Astrocyte (in vitro differentiated cells and primary cell): ENCODE results near the gene MMP14. TPM values are rescaled to one million over a fixed set of nuclear protein-coding genes. Genes with fewer than 3 reads are reported as not detected.
"Not testable (repeated sequence)": the region's sequence is repeated elsewhere in the genome, so short reads cannot be mapped to it uniquely, and the experiment has no call there.

ENCODE experiments used
- DNase-seq: peaks from one replicate; pipeline ENCODE4 v3.0.0-alpha.2; 2010; ENCODE audit warnings: low read depth
- FAIRE-seq: peaks from 2 replicates; lab custom pipeline; 2011; peaks lifted over from hg19 to GRCh38; lab: Jason Lieb, UNC
- H2AFZ ChIP-seq: 2 replicates; pipeline ENCODE4 v1.6.0; 2012; ENCODE audit warnings: low read depth, low read length, inconsistent platforms
- H3K27ac ChIP-seq: 2 replicates; pipeline ENCODE4 v1.5.1; 2011; ENCODE audit warnings: low read depth, low read length, inconsistent platforms
- H3K27me3 ChIP-seq: 2 replicates; pipeline ENCODE4 v1.6.0; 2011; ENCODE audit warnings: low read length, inconsistent platforms; ENCODE audit not compliant: insufficient read depth
- H3K36me3 ChIP-seq: 2 replicates; pipeline ENCODE4 v1.5.1; 2011; ENCODE audit warnings: low read length, inconsistent platforms; ENCODE audit not compliant: insufficient read depth
- H3K4me1 ChIP-seq: 2 replicates; pipeline ENCODE4 v1.5.1; 2011; ENCODE audit warnings: low read length, inconsistent platforms; ENCODE audit not compliant: insufficient read depth
- H3K4me2 ChIP-seq: 2 replicates; pipeline ENCODE4 v1.6.0; 2012; ENCODE audit warnings: low read length, inconsistent platforms
- H3K4me3 ChIP-seq: 2 replicates; pipeline ENCODE4 v1.5.1; 2011; ENCODE audit warnings: low read depth, mild to moderate bottlenecking, low read length, inconsistent platforms; ENCODE audit not compliant: insufficient read depth
- H3K79me2 ChIP-seq: 2 replicates; pipeline ENCODE4 v1.6.0; 2012; ENCODE audit warnings: mild to moderate bottlenecking, low read length, inconsistent platforms; ENCODE audit not compliant: insufficient read depth
- H3K9ac ChIP-seq: 2 replicates; pipeline ENCODE4 v1.6.0; 2012; ENCODE audit warnings: mild to moderate bottlenecking, low read length, inconsistent platforms
- H3K9me3 ChIP-seq: 2 replicates; pipeline ENCODE4 v1.5.1; 2012; ENCODE audit warnings: low read depth, mild to moderate bottlenecking, low read length, inconsistent platforms; ENCODE audit not compliant: insufficient read depth
- H4K20me1 ChIP-seq: 2 replicates; pipeline ENCODE4 v1.6.0; 2012; ENCODE audit warnings: low read length, inconsistent platforms; ENCODE audit not compliant: insufficient read depth
- H3K27ac Mint-ChIP-seq: one replicate; pipeline ENCODE4 v1.8.0; 2021; ENCODE audit warnings: mild to moderate bottlenecking, mixed read lengths; ENCODE audit not compliant: unreplicated experiment
- H3K27me3 Mint-ChIP-seq: one replicate; pipeline ENCODE4 v1.8.0; 2021; ENCODE audit warnings: low read depth, mixed read lengths; ENCODE audit not compliant: unreplicated experiment
- H3K36me3 Mint-ChIP-seq: one replicate; pipeline ENCODE4 v1.8.0; 2021; ENCODE audit warnings: low read depth, mixed read lengths; ENCODE audit not compliant: unreplicated experiment
- H3K4me1 Mint-ChIP-seq: one replicate; pipeline ENCODE4 v1.8.0; 2021; ENCODE audit warnings: low read depth, mixed read lengths; ENCODE audit not compliant: unreplicated experiment
- H3K4me3 Mint-ChIP-seq: one replicate; pipeline ENCODE4 v1.8.0; 2021; ENCODE audit warnings: mild to moderate bottlenecking, moderate library complexity, mixed read lengths; ENCODE audit not compliant: unreplicated experiment
- H3K9me3 Mint-ChIP-seq: one replicate; pipeline ENCODE4 v1.8.0; 2021; ENCODE audit warnings: mild to moderate bottlenecking, mixed read lengths; ENCODE audit not compliant: unreplicated experiment
- CTCF ChIP-seq: IDR thresholded peaks from 2 replicates; pipeline ENCODE4 v1.5.1; 2011; ENCODE audit warnings: low read depth, mild to moderate bottlenecking, inconsistent platforms, low read length, moderate library complexity; ENCODE audit not compliant: insufficient read depth
- EZH2 ChIP-seq: IDR thresholded peaks from 2 replicates; pipeline ENCODE4 v1.6.1; 2012; ENCODE audit warnings: mild to moderate bottlenecking, low read length, inconsistent platforms; ENCODE audit not compliant: insufficient read depth
- total RNA-seq: library from RNA; stranded (reverse); gene quantifications from 2 replicates; pipeline ENCODE4 v1.2.1, GENCODE V29; 2021

The MMP14 gene
- total RNA-seq, 1 donor from 2014 or later, result 911 TPM

GRCh38 chr14:22852599-22852939 is 16.2 kb downstream of the MMP14 start:
- no peaks in the 10 kb centered on the region for H3K27me3 Mint-ChIP-seq
- Histone ChIP-seq H3K27ac (peak overlapping the region; percentile 99), H3K79me2 (no peaks in the 10 kb centered on the region), H3K4me1 (peaks cover 57% of the 10 kb centered on the region), H3K4me2 (peak overlapping the region; percentile 90), H2AFZ (peak overlapping the region; percentile 76), H3K4me3 (no peak overlapping the region), H4K20me1 (no peaks in the 10 kb centered on the region), H3K27me3 (no peaks in the 10 kb centered on the region), H3K36me3 (no peaks in the 10 kb centered on the region), H3K9me3 (peaks cover 3% of the 10 kb centered on the region), H3K9ac (peak overlapping the region; percentile 78)
- no peak for FAIRE-seq
- H3K27ac Mint-ChIP-seq, result no peak overlapping the region
- peaks cover 3% of the 10 kb centered on the region for H3K36me3 Mint-ChIP-seq
- H3K4me3 Mint-ChIP-seq, result no peak overlapping the region
- H3K9me3 Mint-ChIP-seq, result no peaks in the 10 kb centered on the region
- H3K4me1 Mint-ChIP-seq, result peaks cover 27% of the 10 kb centered on the region
- DNase-seq, result no peak
- TF ChIP-seq CTCF (no peak), EZH2 (no peak)

- Histone ChIP-seq H3K79me2 (no peaks in the 10 kb centered on the region), H3K4me2 (peak overlapping the region; percentile 90), H3K27ac (peak overlapping the region; percentile 99), H3K9me3 (peaks cover 3% of the 10 kb centered on the region), H3K27me3 (no peaks in the 10 kb centered on the region), H3K4me1 (peaks cover 51% of the 10 kb centered on the region), H4K20me1 (no peaks in the 10 kb centered on the region), H3K4me3 (peak overlapping the region; percentile 45), H3K9ac (peak overlapping the region; percentile 78), H3K36me3 (no peaks in the 10 kb centered on the region), H2AFZ (peak overlapping the region; percentile 76)
- FAIRE-seq, result no peak
- H3K4me1 Mint-ChIP-seq, result peaks cover 21% of the 10 kb centered on the region
- H3K4me3 Mint-ChIP-seq, result peak overlapping the region; percentile 62
- peak overlapping the region; percentile 41 for H3K27ac Mint-ChIP-seq
- no peaks in the 10 kb centered on the region for H3K9me3 Mint-ChIP-seq
- H3K36me3 Mint-ChIP-seq, result peaks cover under 1% of the 10 kb centered on the region
- DNase-seq, result peak; percentile 63
- TF ChIP-seq EZH2 (no peak), CTCF (peak; percentile 81)
- no peaks in the 10 kb centered on the region for H3K27me3 Mint-ChIP-seq
These were observed 16.8 kb downstream of the MMP14 start for GRCh38 chr14:22852940-22853767.

GRCh38 chr14:22854296-22854695 is 17.9 kb downstream of the MMP14 start:
- H3K9me3 ChIP-seq, H3K27me3 ChIP-seq, FAIRE-seq, H3K9ac ChIP-seq, H3K9me3 Mint-ChIP-seq, H3K36me3 ChIP-seq, H3K79me2 ChIP-seq, H3K4me2 ChIP-seq, H3K27ac ChIP-seq, H2AFZ ChIP-seq, H3K4me3 ChIP-seq, H3K27me3 Mint-ChIP-seq, DNase-seq, H3K36me3 Mint-ChIP-seq, H4K20me1 ChIP-seq, H3K4me3 Mint-ChIP-seq, H3K27ac Mint-ChIP-seq: not testable (repeated sequence)
- H3K4me1 Mint-ChIP-seq, result peaks cover 18% of the 10 kb centered on the region
- peaks cover 40% of the 10 kb centered on the region for H3K4me1 ChIP-seq
